ENCODE results near the gene MYCL. TPM values are rescaled to one million over a fixed set of nuclear protein-coding genes. Genes with fewer than 3 reads are reported as not detected.

The MYCL gene
- total RNA-seq = under 1 TPM; 0.76 to 0.77 TPM
- long read RNA-seq = 0 reads

GRCh38 chr1:39901714-39902459 lies at the start of gene MYCL:
MYCL (minus strand) TSS chr1:39901917; CDS start chr1:39901434, 483 bp downstream.
- ATAC-seq (peak; percentile 84), DNase-seq (peak; percentile 67)
- intact Hi-C loops (cut with DNase I) = loop anchor here (2.0 to 5.0 kb wide), 2 partner anchors 85 kb away; no protein-coding TSS in a partner anchor

GRCh38 chr1:39949891-39950290 lies 48.2 kb upstream of the MYCL start:
- ATAC-seq (no peak), DNase-seq (no peak)
- intact Hi-C loops (cut with DNase I) = no loop called here

- ATAC-seq (no peak), DNase-seq (no peak)
- intact Hi-C loops (cut with DNase I) = no loop called here
These were observed 45.5 kb upstream of the MYCL start for GRCh38 chr1:39947260-39947659.

- intact Hi-C loops (cut with DNase I) = no loop called here
- ATAC-seq = no peak
- no peak for DNase-seq
These were observed 44.5 kb upstream of the MYCL start for GRCh38 chr1:39946216-39946615.

GRCh38 chr1:39944410-39945112 lies 42.8 kb upstream of the MYCL start:
- intact Hi-C loops (cut with DNase I) = no loop called here
- DNase-seq (no peak), ATAC-seq (no peak)

GRCh38 chr1:39943471-39944290 lies 42.0 kb upstream of the MYCL start:
- intact Hi-C loops (cut with DNase I) = no loop called here
- ATAC-seq (peak in 1 of 2 donors; percentile 16), DNase-seq (no peak)

- intact Hi-C loops (cut with DNase I) = no loop called here
- no peak for DNase-seq
- no peak for ATAC-seq
These were observed 39.5 kb upstream of the MYCL start for GRCh38 chr1:39940980-39941871.

- ATAC-seq = peak in 1 of 2 donors; percentile 31
- no peak for DNase-seq
- intact Hi-C loops (cut with DNase I) = no loop called here
These were observed 38.5 kb upstream of the MYCL start for GRCh38 chr1:39940253-39940652.

- DNase-seq (no peak), ATAC-seq (no peak)
- intact Hi-C loops (cut with DNase I) = no loop called here
These were observed 37.1 kb upstream of the MYCL start for GRCh38 chr1:39938856-39939255.

GRCh38 chr1:39936724-39937491 lies 35.2 kb upstream of the MYCL start:
- intact Hi-C loops (cut with DNase I) = no loop called here
- ATAC-seq (peak in 1 of 2 donors; percentile 14), DNase-seq (no peak)

GRCh38 chr1:39933956-39934941 lies 32.5 kb upstream of the MYCL start:
- intact Hi-C loops (cut with DNase I) = no loop called here
- DNase-seq = peak; percentile 82

GRCh38 chr1:39928809-39929587 lies 27.3 kb upstream of the MYCL start:
- intact Hi-C loops (cut with DNase I) = loop anchor here in 1 of 2 donors (5.0 kb wide), 1 partner anchor 43 kb away; no protein-coding TSS in a partner anchor
- DNase-seq (no peak), ATAC-seq (no peak)

More at GRCh38 chr1:39933956-39934941, 32.5 kb upstream of the MYCL start:
- peak; percentile 96 to 97 for ATAC-seq

- intact Hi-C loops (cut with DNase I) = loop anchor here in 1 of 2 donors (5.0 kb wide), 1 partner anchor 45 kb away; no protein-coding TSS in a partner anchor
- no peak for DNase-seq
- ATAC-seq = peak; percentile 17 to 83
These were observed 25.8 kb upstream of the MYCL start for GRCh38 chr1:39927538-39927937.

- peak in 1 of 2 donors; percentile 20 for ATAC-seq
These were observed 25.1 kb upstream of the MYCL start for GRCh38 chr1:39926820-39927219.

GRCh38 chr1:39926343-39926793 lies 24.7 kb upstream of the MYCL start:
- intact Hi-C loops (cut with DNase I) = loop anchor here in 1 of 2 donors (5.0 kb wide), 1 partner anchor 46 kb away; no protein-coding TSS in a partner anchor
- ATAC-seq (peak in 1 of 2 donors; percentile 31), DNase-seq (peak; percentile 55)

More at GRCh38 chr1:39926820-39927219, 25.1 kb upstream of the MYCL start:
- DNase-seq = no peak
- intact Hi-C loops (cut with DNase I) = loop anchor here in 1 of 2 donors (5.0 kb wide), 1 partner anchor 45 kb away; no protein-coding TSS in a partner anchor

All from left cardiac atrium (tissue), 4 donors.